Endodermal cell (in vitro differentiated cells): ENCODE results near the gene SF3A2. TPM values are rescaled to one million over a fixed set of nuclear protein-coding genes. Genes with fewer than 3 reads are reported as not detected.

ENCODE experiments used
- DNase-seq: peaks from one replicate; pipeline ENCODE4 v3.0.0-alpha.2; 2017
- H3K27ac ChIP-seq: 2 replicates; pipeline ENCODE4 v1.5.1; 2013; ENCODE audit warnings: mild to moderate bottlenecking, low read depth, low read length, moderate library complexity
- H3K27me3 ChIP-seq: 2 replicates; pipeline ENCODE4 v1.6.1; 2013; ENCODE audit warnings: mild to moderate bottlenecking, low read length, moderate library complexity; ENCODE audit not compliant: insufficient read depth, control insufficient read depth, poor library complexity, severe bottlenecking
- H3K36me3 ChIP-seq: 2 replicates; pipeline ENCODE4 v1.7.0; 2013; ENCODE audit warnings: mild to moderate bottlenecking, low read length, moderate library complexity; ENCODE audit not compliant: control insufficient read depth, insufficient read depth
- H3K4me1 ChIP-seq: one replicate; pipeline ENCODE4 v1.7.0; 2013; ENCODE audit warnings: low read length; ENCODE audit not compliant: control insufficient read depth, insufficient read depth
- H3K4me3 ChIP-seq: 2 replicates; pipeline ENCODE4 v1.5.1; 2013; ENCODE audit warnings: mild to moderate bottlenecking, low read length, moderate library complexity
- H3K9ac ChIP-seq: 2 replicates; pipeline ENCODE4 v1.6.1; 2013; ENCODE audit warnings: mild to moderate bottlenecking, low read length, moderate library complexity; ENCODE audit not compliant: poor library complexity, severe bottlenecking; ENCODE audit errors: extremely low read depth
- H3K9me3 ChIP-seq: 2 replicates; pipeline ENCODE4 v1.6.1; 2013; ENCODE audit warnings: mild to moderate bottlenecking, low read length, moderate library complexity; ENCODE audit not compliant: control insufficient read depth
- H3K27ac Mint-ChIP-seq: 2 replicates; pipeline ENCODE4 v1.8.0; 2020; ENCODE audit warnings: mixed read lengths
- H3K27me3 Mint-ChIP-seq: 2 replicates; pipeline ENCODE4 v1.8.0; 2021; ENCODE audit warnings: mild to moderate bottlenecking, mixed read lengths; ENCODE audit not compliant: insufficient read depth
- H3K36me3 Mint-ChIP-seq: 2 replicates; pipeline ENCODE4 v1.8.0; 2020; ENCODE audit warnings: low read depth, mixed read lengths
- H3K4me1 Mint-ChIP-seq: 2 replicates; pipeline ENCODE4 v1.8.0; 2020; ENCODE audit warnings: mixed read lengths
- H3K4me3 Mint-ChIP-seq: 2 replicates; pipeline ENCODE4 v1.8.0; 2020; ENCODE audit warnings: mild to moderate bottlenecking, moderate library complexity, mixed read lengths
- H3K9me3 Mint-ChIP-seq: 2 replicates; pipeline ENCODE4 v1.8.0; 2020; ENCODE audit warnings: mild to moderate bottlenecking, mixed read lengths
- WGBS, 2 experiments: methylation state at CpG; one replicate each; pipeline versions ENCODE4 v1.1.5 to v1.1.7; 2013; ENCODE audit warnings: missing lambda C conversion rate in 2 of 2, mixed read lengths in 1 of 2; ENCODE audit not compliant: insufficient coverage in 1 of 2, insufficient read length in 1 of 2; 5-methylcytosine and 5-hydroxymethylcytosine counted together
- total RNA-seq, 2 donors: library from RNA; stranded (reverse); fragmentation: NEBNext Ultra II Directional in 1 of 2; extraction: Animal tissue kit (Norgen Biotek cat#: 25700) in 1 of 2; gene quantifications; 2 replicates in 1 of 2; 3 replicates in 1 of 2; pipeline ENCODE4 v1.2.1, GENCODE V29; 2021
- TF ChIP-seq, protein P1 (sequence below): fragments of 200-600 bp; sonication (generic); conservative IDR thresholded peaks from 2 replicates; pipeline ENCODE4 v1.5.0; 2021; ENCODE audit warnings: antibody characterized with exemption, mild to moderate bottlenecking

The SF3A2 gene
- total RNA-seq, 2 donors from 2014 or later: 126 to 132 TPM

DNA sequence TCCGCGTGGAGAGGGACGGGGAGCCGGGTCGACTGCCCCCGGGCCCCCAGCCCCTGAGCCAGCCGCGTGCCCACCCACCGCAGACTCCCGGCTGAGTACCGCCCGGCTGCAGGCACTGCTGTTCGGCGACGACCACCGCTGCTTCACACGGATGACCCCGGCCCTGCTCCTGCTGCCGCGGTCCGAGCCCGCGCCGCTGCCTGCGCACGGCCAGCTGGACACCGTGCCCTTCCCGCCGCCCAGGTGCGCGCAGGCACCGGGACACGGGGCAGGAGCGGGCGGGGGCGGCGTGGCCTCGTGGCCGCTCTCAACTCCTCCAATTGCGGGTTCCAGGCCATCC lies 14.1 kb downstream of the SF3A2 start:
- H3K4me1 Mint-ChIP-seq: peaks cover 3% of the 10 kb centered on the region
- H3K27me3 ChIP-seq: peaks cover 16% of the 10 kb centered on the region
- TF ChIP-seq, protein P1, sequence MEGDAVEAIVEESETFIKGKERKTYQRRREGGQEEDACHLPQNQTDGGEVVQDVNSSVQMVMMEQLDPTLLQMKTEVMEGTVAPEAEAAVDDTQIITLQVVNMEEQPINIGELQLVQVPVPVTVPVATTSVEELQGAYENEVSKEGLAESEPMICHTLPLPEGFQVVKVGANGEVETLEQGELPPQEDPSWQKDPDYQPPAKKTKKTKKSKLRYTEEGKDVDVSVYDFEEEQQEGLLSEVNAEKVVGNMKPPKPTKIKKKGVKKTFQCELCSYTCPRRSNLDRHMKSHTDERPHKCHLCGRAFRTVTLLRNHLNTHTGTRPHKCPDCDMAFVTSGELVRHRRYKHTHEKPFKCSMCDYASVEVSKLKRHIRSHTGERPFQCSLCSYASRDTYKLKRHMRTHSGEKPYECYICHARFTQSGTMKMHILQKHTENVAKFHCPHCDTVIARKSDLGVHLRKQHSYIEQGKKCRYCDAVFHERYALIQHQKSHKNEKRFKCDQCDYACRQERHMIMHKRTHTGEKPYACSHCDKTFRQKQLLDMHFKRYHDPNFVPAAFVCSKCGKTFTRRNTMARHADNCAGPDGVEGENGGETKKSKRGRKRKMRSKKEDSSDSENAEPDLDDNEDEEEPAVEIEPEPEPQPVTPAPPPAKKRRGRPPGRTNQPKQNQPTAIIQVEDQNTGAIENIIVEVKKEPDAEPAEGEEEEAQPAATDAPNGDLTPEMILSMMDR: no peak
- H3K4me3 Mint-ChIP-seq: no peak overlapping the region
- H3K36me3 ChIP-seq: peaks cover 12% of the 10 kb centered on the region
- peaks cover 7% of the 10 kb centered on the region for H3K36me3 Mint-ChIP-seq
- no peaks in the 10 kb centered on the region for H3K4me1 ChIP-seq
- 82 to 83% methylated on average over 36 to 40 of the region's 40 CpGs for WGBS, 2 experiments
- no peak for DNase-seq
- no peaks in the 10 kb centered on the region for H3K9me3 ChIP-seq
- H3K27ac ChIP-seq: no peak overlapping the region
- no peak overlapping the region for H3K9ac ChIP-seq
- no peaks in the 10 kb centered on the region for H3K9me3 Mint-ChIP-seq
- H3K27ac Mint-ChIP-seq: no peak overlapping the region
- H3K27me3 Mint-ChIP-seq: peaks cover 10% of the 10 kb centered on the region
- H3K4me3 ChIP-seq: no peak overlapping the region

DNA sequence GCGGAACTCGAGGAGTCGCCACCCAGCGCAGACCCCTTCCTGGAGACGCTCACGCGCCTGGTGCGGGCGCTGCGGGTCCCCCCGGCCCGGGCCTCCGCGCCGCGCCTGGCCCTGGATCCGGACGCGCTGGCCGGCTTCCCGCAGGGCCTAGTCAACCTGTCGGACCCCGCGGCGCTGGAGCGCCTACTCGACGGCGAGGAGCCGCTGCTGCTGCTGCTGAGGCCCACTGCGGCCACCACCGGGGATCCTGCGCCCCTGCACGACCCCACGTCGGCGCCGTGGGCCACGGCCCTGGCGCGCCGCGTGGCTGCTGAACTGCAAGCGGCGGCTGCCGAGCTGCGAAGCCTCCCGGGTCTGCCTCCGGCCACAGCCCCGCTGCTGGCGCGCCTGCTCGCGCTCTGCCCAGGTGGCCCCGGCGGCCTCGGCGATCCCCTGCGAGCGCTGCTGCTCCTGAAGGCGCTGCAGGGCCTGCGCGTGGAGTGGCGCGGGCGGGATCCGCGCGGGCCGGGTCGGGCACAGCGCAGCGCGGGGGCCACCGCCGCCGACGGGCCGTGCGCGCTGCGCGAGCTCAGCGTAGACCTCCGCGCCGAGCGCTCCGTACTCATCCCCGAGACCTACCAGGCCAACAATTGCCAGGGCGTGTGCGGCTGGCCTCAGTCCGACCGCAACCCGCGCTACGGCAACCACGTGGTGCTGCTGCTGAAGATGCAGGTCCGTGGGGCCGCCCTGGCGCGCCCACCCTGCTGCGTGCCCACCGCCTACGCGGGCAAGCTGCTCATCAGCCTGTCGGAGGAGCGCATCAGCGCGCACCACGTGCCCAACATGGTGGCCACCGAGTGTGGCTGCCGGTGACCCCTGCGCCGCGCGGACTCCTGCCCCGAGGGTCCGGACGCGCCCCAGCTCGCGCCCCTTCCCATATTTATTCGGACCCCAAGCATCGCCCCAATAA lies 14.8 kb downstream of the SF3A2 start:
- Mint-ChIP-seq H3K27me3 (peaks cover 10% of the 10 kb centered on the region), H3K9me3 (no peaks in the 10 kb centered on the region), H3K4me3 (no peak overlapping the region), H3K27ac (no peak overlapping the region), H3K4me1 (peaks cover 3% of the 10 kb centered on the region), H3K36me3 (peaks cover 4% of the 10 kb centered on the region)
- Histone ChIP-seq H3K4me3 (no peak overlapping the region), H3K36me3 (peaks cover 6% of the 10 kb centered on the region), H3K9me3 (no peaks in the 10 kb centered on the region), H3K27ac (no peak overlapping the region), H3K4me1 (no peaks in the 10 kb centered on the region), H3K9ac (no peak overlapping the region), H3K27me3 (peaks cover 16% of the 10 kb centered on the region)
- DNase-seq: no peak
- WGBS, 2 experiments: 83 to 87% methylated on average over 91 to 125 of the region's 125 CpGs
- TF ChIP-seq, protein P1: no peak

- Mint-ChIP-seq H3K4me1 (peaks cover 3% of the 10 kb centered on the region), H3K9me3 (no peaks in the 10 kb centered on the region), H3K36me3 (peaks cover 4% of the 10 kb centered on the region), H3K27me3 (peaks cover 10% of the 10 kb centered on the region), H3K27ac (no peak overlapping the region), H3K4me3 (no peak overlapping the region)
- Histone ChIP-seq H3K27ac (no peak overlapping the region), H3K9ac (no peak overlapping the region), H3K4me3 (no peak overlapping the region), H3K36me3 (peaks cover 1% of the 10 kb centered on the region), H3K4me1 (no peaks in the 10 kb centered on the region), H3K9me3 (no peaks in the 10 kb centered on the region), H3K27me3 (peaks cover 16% of the 10 kb centered on the region)
- DNase-seq: no peak
- 74 to 81% methylated on average over 54 to 74 of the region's 74 CpGs for WGBS, 2 experiments
- TF ChIP-seq, protein P1: no peak
These were observed 15.6 kb downstream of the SF3A2 start for GRCh38 chr19:2252055-2252796.
